Measurements from ENCODE around the gene MCRS1.
"Not testable (repeated sequence)": the region's sequence is repeated elsewhere in the genome, so short reads cannot be mapped to it uniquely, and the experiment has no call there.

The MCRS1 gene

GRCh38 chr12:49539406-49540228 lies 28.3 kb downstream of the MCRS1 start:
- no peak for DNase-seq

- DNase-seq, result peak; percentile 94
These were observed 29.2 kb downstream of the MCRS1 start, which contains the start of gene KCNH3 for GRCh38 chr12:49538510-49539403. KCNH3 (plus strand) TSS chr12:49539030; CDS start chr12:49539417, 387 bp downstream.

- DNase-seq, result peak; percentile 32
These were observed 30.0 kb downstream of the MCRS1 start for GRCh38 chr12:49537752-49538509.

- no peak for DNase-seq
These were observed 30.7 kb downstream of the MCRS1 start for GRCh38 chr12:49537231-49537751.

- no peak for DNase-seq
These were observed 31.3 kb downstream of the MCRS1 start for GRCh38 chr12:49536526-49537071.

- no peak for DNase-seq
These were observed 31.9 kb downstream of the MCRS1 start for GRCh38 chr12:49535921-49536525.

- no peak for DNase-seq
These were observed 33.1 kb downstream of the MCRS1 start for GRCh38 chr12:49534731-49535278.

- not testable (repeated sequence) for DNase-seq
These were observed 33.8 kb downstream of the MCRS1 start for GRCh38 chr12:49534122-49534521.

GRCh38 chr12:49533331-49533730 lies 34.6 kb downstream of the MCRS1 start:
- DNase-seq, result no peak

- no peak for DNase-seq
These were observed 36.2 kb downstream of the MCRS1 start for GRCh38 chr12:49531745-49532144.

GRCh38 chr12:49529414-49529813 lies 38.5 kb downstream of the MCRS1 start:
- DNase-seq, result no peak

GRCh38 chr12:49527361-49528130 lies 40.4 kb downstream of the MCRS1 start:
- DNase-seq, result no peak

- DNase-seq, result no peak
These were observed 42.0 kb downstream of the MCRS1 start for GRCh38 chr12:49525942-49526341.

GRCh38 chr12:49524660-49525324 lies 43.1 kb downstream of the MCRS1 start:
- no peak for DNase-seq

GRCh38 chr12:49521389-49521788 lies 46.6 kb downstream of the MCRS1 start:
- no peak for DNase-seq

- no peak for DNase-seq
These were observed 48.4 kb downstream of the MCRS1 start for GRCh38 chr12:49519574-49519936.

GRCh38 chr12:49518914-49519573 lies 48.9 kb downstream of the MCRS1 start:
- DNase-seq, result no peak

GRCh38 chr12:49515266-49515665 lies 52.7 kb downstream of the MCRS1 start:
- no peak for DNase-seq

GRCh38 chr12:49512546-49512945 lies 55.4 kb downstream of the MCRS1 start:
- DNase-seq, result no peak

- no peak for DNase-seq
These were observed 56.5 kb downstream of the MCRS1 start for GRCh38 chr12:49511410-49511809.
